Esophagus squamous epithelium (tissue), 4 donors: ENCODE data around the gene NKD2.

ENCODE experiments used
- POLR2A ChIP-seq, 4 donors: fragments of 450-650 bp; IDR thresholded peaks; one replicate each; pipeline ENCODE4 v1.6.1; 2017; ENCODE audit warnings: antibody characterized with exemption in 4 of 4, mild to moderate bottlenecking in 4 of 4, moderate library complexity in 3 of 4
- TF ChIP-seq, protein P1 (sequence below), 6 experiments: fragments of 450-650 bp in 4 of 6; fragments of 200-600 bp in 2 of 6; sonication (generic) in 2 of 6; IDR thresholded peaks; one replicate each; pipeline ENCODE4 v1.5.1; 2016 to 2019; ENCODE audit warnings: antibody characterized with exemption in 6 of 6, mild to moderate bottlenecking in 4 of 6, moderate library complexity in 4 of 6

DNA sequence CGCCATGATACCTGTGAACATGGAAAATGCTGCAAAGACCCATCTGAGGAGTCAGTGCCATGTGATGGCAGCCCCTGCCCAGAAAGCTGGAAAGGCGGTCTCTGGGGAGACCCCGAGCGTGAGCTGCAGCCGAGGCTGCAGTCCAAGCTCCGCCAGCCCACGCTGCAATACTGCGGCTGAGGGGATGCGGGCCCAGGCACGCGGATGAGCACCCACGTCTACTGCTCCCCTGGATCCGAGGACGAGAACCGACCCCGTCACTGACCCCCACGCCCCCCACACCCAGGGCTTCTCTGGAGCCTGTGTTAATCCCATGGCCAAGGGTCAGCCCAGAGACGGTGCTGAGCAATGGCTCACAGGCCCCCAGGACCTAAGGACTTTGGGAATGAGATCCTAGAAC lies 70.9 kb downstream of the NKD2 start:
- TF ChIP-seq, protein P1, sequence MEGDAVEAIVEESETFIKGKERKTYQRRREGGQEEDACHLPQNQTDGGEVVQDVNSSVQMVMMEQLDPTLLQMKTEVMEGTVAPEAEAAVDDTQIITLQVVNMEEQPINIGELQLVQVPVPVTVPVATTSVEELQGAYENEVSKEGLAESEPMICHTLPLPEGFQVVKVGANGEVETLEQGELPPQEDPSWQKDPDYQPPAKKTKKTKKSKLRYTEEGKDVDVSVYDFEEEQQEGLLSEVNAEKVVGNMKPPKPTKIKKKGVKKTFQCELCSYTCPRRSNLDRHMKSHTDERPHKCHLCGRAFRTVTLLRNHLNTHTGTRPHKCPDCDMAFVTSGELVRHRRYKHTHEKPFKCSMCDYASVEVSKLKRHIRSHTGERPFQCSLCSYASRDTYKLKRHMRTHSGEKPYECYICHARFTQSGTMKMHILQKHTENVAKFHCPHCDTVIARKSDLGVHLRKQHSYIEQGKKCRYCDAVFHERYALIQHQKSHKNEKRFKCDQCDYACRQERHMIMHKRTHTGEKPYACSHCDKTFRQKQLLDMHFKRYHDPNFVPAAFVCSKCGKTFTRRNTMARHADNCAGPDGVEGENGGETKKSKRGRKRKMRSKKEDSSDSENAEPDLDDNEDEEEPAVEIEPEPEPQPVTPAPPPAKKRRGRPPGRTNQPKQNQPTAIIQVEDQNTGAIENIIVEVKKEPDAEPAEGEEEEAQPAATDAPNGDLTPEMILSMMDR (IDR thresholded peaks at IDR 0.05), result no peak
- TF ChIP-seq POLR2A (IDR thresholded peaks at IDR 0.05), result no peak
